Stomach (tissue), 4 donors: Measurements from ENCODE around the gene TMEM208.

Source experiments
- CTCF ChIP-seq, 7 experiments: fragments of 450-650 bp in 4 of 7; fragments of 200-600 bp in 3 of 7; sonication (generic) in 3 of 7; IDR thresholded peaks; one replicate each; pipeline ENCODE4 v1.5.1; 2016 to 2019; ENCODE audit warnings: antibody characterized with exemption in 7 of 7, control low read depth in 2 of 7, mild to moderate bottlenecking in 1 of 7
- EP300 ChIP-seq: sonication (generic); formaldehyde crosslinking; IDR thresholded peaks from one replicate; pipeline ENCODE4 v1.6.1; 2017; ENCODE audit warnings: antibody characterized with exemption
- POLR2A ChIP-seq, 4 donors: fragments of 450-650 bp; IDR thresholded peaks; one replicate each; pipeline ENCODE4 v1.6.1; 2016; ENCODE audit warnings: antibody characterized with exemption in 4 of 4, control low read depth in 2 of 4, mild to moderate bottlenecking in 1 of 4, moderate library complexity in 1 of 4

GRCh38 chr16:67247192-67248072, 20.5 kb downstream of the TMEM208 start, which contains the start of gene FHOD1:
- TF ChIP-seq EP300 (no peak), CTCF (IDR thresholded peaks at IDR 0.05) (no peak), POLR2A (IDR thresholded peaks at IDR 0.05) (peak in 1 of 4 donors; percentile 78)
